ENCODE results near the gene OR12D2.

GRCh38 chr6:29414588-29414987, 19.2 kb downstream of the OR12D2 start, which contains the start of gene OR12D1:
- TF ChIP-seq CTCF (IDR thresholded peaks at IDR 0.05) (no peak), EP300 (IDR thresholded peaks at IDR 0.05) (no peak), POLR2A (IDR thresholded peaks at IDR 0.05; ENCODE audit: low read depth) (no peak)

All from esophagus muscularis mucosa (tissue), 4 donors.